Measurements from ENCODE around the gene MED29.

DNA sequence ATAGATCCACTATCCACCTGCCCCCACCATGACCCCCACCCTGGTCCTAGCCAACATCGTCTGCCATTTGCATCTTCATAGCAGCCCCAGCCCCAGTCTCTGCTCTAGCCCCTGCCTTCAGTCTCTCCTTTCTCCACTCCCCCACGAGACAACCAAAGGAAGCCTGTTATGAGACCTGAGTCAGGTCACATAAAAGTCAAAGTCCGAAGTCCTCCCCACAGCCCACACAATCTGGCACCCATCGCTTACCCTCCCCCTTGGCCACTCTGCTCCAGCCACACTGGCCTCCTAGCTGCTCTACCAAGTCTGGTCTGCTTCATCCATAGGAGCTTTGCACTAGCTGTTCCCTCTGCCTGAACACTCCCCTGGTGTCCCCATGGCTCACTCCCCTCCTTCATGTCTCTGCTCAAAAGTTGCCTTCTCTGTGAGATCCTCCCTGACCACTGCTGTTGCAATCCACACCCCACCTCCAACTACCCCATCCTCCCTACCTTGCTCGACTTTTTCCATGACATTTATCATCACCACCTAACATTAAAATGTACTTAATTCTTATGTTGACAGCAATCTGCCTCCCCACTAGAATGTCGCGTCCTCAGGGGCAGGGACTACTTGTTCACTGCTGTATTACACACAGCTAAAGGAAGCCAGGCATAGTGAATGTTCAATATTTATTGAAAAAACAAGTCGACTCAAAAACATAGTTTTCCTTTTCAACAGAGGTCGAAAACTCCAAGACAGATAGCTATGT lies 20.1 kb downstream of the MED29 start:
- TF ChIP-seq, protein P1, sequence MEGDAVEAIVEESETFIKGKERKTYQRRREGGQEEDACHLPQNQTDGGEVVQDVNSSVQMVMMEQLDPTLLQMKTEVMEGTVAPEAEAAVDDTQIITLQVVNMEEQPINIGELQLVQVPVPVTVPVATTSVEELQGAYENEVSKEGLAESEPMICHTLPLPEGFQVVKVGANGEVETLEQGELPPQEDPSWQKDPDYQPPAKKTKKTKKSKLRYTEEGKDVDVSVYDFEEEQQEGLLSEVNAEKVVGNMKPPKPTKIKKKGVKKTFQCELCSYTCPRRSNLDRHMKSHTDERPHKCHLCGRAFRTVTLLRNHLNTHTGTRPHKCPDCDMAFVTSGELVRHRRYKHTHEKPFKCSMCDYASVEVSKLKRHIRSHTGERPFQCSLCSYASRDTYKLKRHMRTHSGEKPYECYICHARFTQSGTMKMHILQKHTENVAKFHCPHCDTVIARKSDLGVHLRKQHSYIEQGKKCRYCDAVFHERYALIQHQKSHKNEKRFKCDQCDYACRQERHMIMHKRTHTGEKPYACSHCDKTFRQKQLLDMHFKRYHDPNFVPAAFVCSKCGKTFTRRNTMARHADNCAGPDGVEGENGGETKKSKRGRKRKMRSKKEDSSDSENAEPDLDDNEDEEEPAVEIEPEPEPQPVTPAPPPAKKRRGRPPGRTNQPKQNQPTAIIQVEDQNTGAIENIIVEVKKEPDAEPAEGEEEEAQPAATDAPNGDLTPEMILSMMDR (IDR thresholded peaks at IDR 0.05 in 4 of 5, conservative IDR thresholded peaks at IDR 0.05 in 1 of 5): no peak
- peak in 1 of 2 donors; percentile 12 for TF ChIP-seq POLR2A (IDR thresholded peaks at IDR 0.05)

All from gastrocnemius medialis (tissue), 4 donors.